HepG2 (cell line): ENCODE data around the gene CTIF. TPM values are rescaled to one million over a fixed set of nuclear protein-coding genes. Genes with fewer than 3 reads are reported as not detected.

Experiments
- ATAC-seq: fragments of 200-7000 bp; cut with Tn5 transposase; 3 replicates; pipeline ENCODE4 v1.9.1; 2020; ENCODE audit warnings: mild to moderate bottlenecking, moderate library complexity
- BruUV-seq: library from RNA; stranded (reverse); fragments of 400-500 nt; replicated peaks from 2 replicates; lab custom pipeline; 2021; lab: Mats Ljungman, UMichigan
- CTCF ChIA-PET: fragments of 300-600 bp; formaldehyde crosslinking; extraction: SDS; loops from one replicate; lab custom pipeline; 2021; ENCODE audit warnings: low total read pairs, inconsistent platforms, low intra/inter-chr PET ratio; lab: Yijun Ruan, JAX
- POLR2A ChIA-PET: fragments of 350-600 bp; sonication (Branson Sonifier 250); formaldehyde crosslinking; loops from one replicate; lab custom pipeline; 2020; ENCODE audit warnings: antibody characterized with exemption, inconsistent platforms; lab: Yijun Ruan, JAX
- DNase-seq: peaks from one replicate; pipeline ENCODE4 v3.0.0-alpha.2; 2015; ENCODE audit warnings: low spot score
- FAIRE-seq: peaks from 3 replicates; lab custom pipeline; 2011; peaks lifted over from hg19 to GRCh38; lab: Jason Lieb, UNC
- H2AFZ ChIP-seq: one replicate; pipeline ENCODE4 v1.6.1; 2011; ENCODE audit warnings: low read length, inconsistent platforms
- H3K27ac ChIP-seq: fragments of 300-600 bp; 3 replicates; pipeline ENCODE4 v1.8.0; 2011; ENCODE audit warnings: mixed run types, mild to moderate bottlenecking, mixed read lengths, low read length, inconsistent platforms; ENCODE audit not compliant: insufficient read depth; ENCODE audit errors: extremely low read length
- H3K27me3 ChIP-seq, 2 experiments: fragments of 200-600 bp in 1 of 2; 2 replicates in 1 of 2; 3 replicates in 1 of 2; pipeline versions ENCODE4 v1.6.0 to v1.8.0; 2011; ENCODE audit warnings: low read length in 2 of 2, mild to moderate bottlenecking in 2 of 2, moderate library complexity in 2 of 2, inconsistent platforms in 1 of 2; ENCODE audit not compliant: insufficient read depth in 2 of 2, control insufficient read depth in 1 of 2
- H3K36me3 ChIP-seq, 2 experiments: fragments of 200-600 bp in 1 of 2; replicated peaks in 1 of 2; 2 replicates in 1 of 2; 3 replicates in 1 of 2; pipeline versions ENCODE4 v1.5.1 to v1.8.0; 2011; ENCODE audit warnings: low read length in 2 of 2, inconsistent platforms in 1 of 2; ENCODE audit not compliant: insufficient read depth in 2 of 2, control insufficient read depth in 1 of 2
- H3K4me1 ChIP-seq: 2 replicates; pipeline ENCODE4 v1.5.1; 2012; ENCODE audit warnings: low read length, inconsistent platforms; ENCODE audit not compliant: insufficient read depth
- H3K4me2 ChIP-seq: 2 replicates; pipeline ENCODE4 v1.6.0; 2011; ENCODE audit warnings: low read depth, low read length, inconsistent platforms
- H3K4me3 ChIP-seq, 3 experiments: fragments of 200-600 bp in 1 of 3; sonication (generic), shearing (Covaris generic) in 1 of 3; replicated peaks in 1 of 3; 2 replicates each; pipeline ENCODE4 v1.5.1; 2011 to 2016; ENCODE audit warnings: low read length in 3 of 3, inconsistent platforms in 2 of 3, low read depth in 2 of 3, mild to moderate bottlenecking in 2 of 3, control low read depth in 1 of 3, mixed read lengths in 1 of 3; ENCODE audit not compliant: insufficient read depth in 1 of 3
- H3K79me2 ChIP-seq: one replicate; pipeline ENCODE4 v1.6.1; 2011; ENCODE audit warnings: low read length, inconsistent platforms; ENCODE audit not compliant: insufficient read depth
- H3K9ac ChIP-seq: 2 replicates; pipeline ENCODE4 v1.6.0; 2011; ENCODE audit warnings: mild to moderate bottlenecking, low read depth, low read length, inconsistent platforms; ENCODE audit not compliant: insufficient read depth
- H3K9me3 ChIP-seq: 2 replicates; pipeline ENCODE4 v1.5.1; 2012; ENCODE audit warnings: mild to moderate bottlenecking, low read length
- H4K20me1 ChIP-seq: 2 replicates; pipeline ENCODE4 v1.6.0; 2011; ENCODE audit warnings: inconsistent platforms, mild to moderate bottlenecking, low read length, moderate library complexity; ENCODE audit not compliant: insufficient read depth
- ESRRA ChIP-seq: sonication (generic); formaldehyde crosslinking; IDR thresholded peaks from 2 replicates; pipeline ENCODE4 v1.5.1; 2020; ENCODE audit warnings: mild to moderate bottlenecking, low read depth, missing genetic modification reagents
- HDAC2 ChIP-seq: sonication (generic); formaldehyde crosslinking; IDR thresholded peaks from 2 replicates; pipeline ENCODE4 v1.4.0; 2020; ENCODE audit warnings: missing genetic modification reagents
- HOXA3 ChIP-seq: sonication (generic); formaldehyde crosslinking; IDR thresholded peaks from 2 replicates; pipeline ENCODE4 v1.5.0; 2020; ENCODE audit warnings: missing genetic modification reagents
- SNAPC4 ChIP-seq: sonication (generic); formaldehyde crosslinking; IDR thresholded peaks from 2 replicates; pipeline ENCODE4 v1.4.0; 2020; ENCODE audit warnings: mild to moderate bottlenecking, missing genetic modification reagents
- ZBTB37 ChIP-seq: sonication (generic); formaldehyde crosslinking; IDR thresholded peaks from 2 replicates; pipeline ENCODE4 v1.4.0; 2020; ENCODE audit warnings: mild to moderate bottlenecking, missing genetic modification reagents
- ZNF280D ChIP-seq: sonication (generic); formaldehyde crosslinking; IDR thresholded peaks from 2 replicates; pipeline ENCODE4 v1.5.1; 2020; ENCODE audit warnings: mild to moderate bottlenecking, missing genetic modification reagents
- ZNF382 ChIP-seq: sonication (generic); formaldehyde crosslinking; IDR thresholded peaks from 2 replicates; pipeline ENCODE4 v1.5.0; 2020; ENCODE audit warnings: missing genetic modification reagents, mild to moderate bottlenecking, borderline replicate concordance
- ZNF724P ChIP-seq: sonication (generic); formaldehyde crosslinking; IDR thresholded peaks from 2 replicates; pipeline ENCODE4 v1.8.0; 2022; ENCODE audit warnings: missing genetic modification reagents, borderline replicate concordance
- ZNF740 ChIP-seq: sonication (generic); formaldehyde crosslinking; IDR thresholded peaks from 2 replicates; pipeline ENCODE4 v1.4.0; 2020; ENCODE audit warnings: missing genetic modification reagents
- WGBS: methylation state at CpG from one replicate; pipeline ENCODE4 v1.1.6; 2017; ENCODE audit warnings: low lambda C conversion rate; 5-methylcytosine and 5-hydroxymethylcytosine counted together
- in situ Hi-C: cut with HindIII; loops from 2 replicates; pipeline ENCODE4 v1.10.0; 2017; ENCODE audit warnings: low pct_unique_long_range_greater_than_20kb; ENCODE audit not compliant: extremely low pct_ligation_motif_present
- intact Hi-C: fragments of 100-400 bp; cut with micrococcal nuclease; formaldehyde crosslinking; loops from one replicate; pipeline ENCODE4 v1.10.0; 2022; ENCODE audit not compliant: unreplicated experiment
- polyA plus RNA-seq, 8 experiments: library from polyadenylated mRNA; depleted of rRNA in 3 of 8; stranded (reverse) in 7 of 8; unstranded in 1 of 8; fragments of >200 nt; fragmentation: Illumina TruSeq in 4 of 8; extraction: Trizol in 4 of 8; gene quantifications; 2 replicates each; pipeline versions ENCODE4 v1.2.1 to v1.2.3, GENCODE V29; 2011 to 2016; ENCODE audit warnings: low read depth in 4 of 8, missing spikeins in 1 of 8, mixed read lengths in 1 of 8; ENCODE audit not compliant: insufficient read depth in 1 of 8
- total RNA-seq, 5 experiments: library from RNA; depleted of rRNA; stranded (reverse); fragments of >200 nt; fragmentation: Illumina TruSeq; extraction: Trizol; gene quantifications; 2 replicates each; pipeline ENCODE4 v1.2.3, GENCODE V29; 2016; ENCODE audit warnings: low read depth in 1 of 5

Gene CTIF
- total and polyA plus RNA-seq, 2 of the 13 experiments (the other 11 are each of a cell fraction or from before 2014, with no cell fraction given): 18.2 to 28.0 TPM

- no peak for TF ChIP-seq ZNF740 (CRISPR knock-in tag)
- no peak for TF ChIP-seq ZNF382
These were observed 72.4 kb downstream of the CTIF start (continued) for GRCh38 chr18:48611203-48611602.

- Histone ChIP-seq H3K4me3 (no peak overlapping the region), H3K4me2 (no peak overlapping the region; the same call in 1 of the 2 replicates), H3K27me3 (no peaks in the 10 kb centered on the region), H4K20me1 (peaks cover 4% of the 10 kb centered on the region; the same call in 1 of the 2 replicates), H3K4me1 (peaks cover 35% of the 10 kb centered on the region), H3K9me3 (no peaks in the 10 kb centered on the region), H2AFZ (no peak overlapping the region), H3K79me2 (peaks cover 26% of the 10 kb centered on the region), H3K36me3 (peaks cover 3 to 7% of the 10 kb centered on the region in 2 experiments; a peak in 2 of 5 replicates), H3K27ac (peak overlapping the region; percentile 59), H3K9ac (no peak overlapping the region)
- in situ Hi-C loops: no loop called here
- no TSS peak for BruUV-seq
- POLR2A ChIA-PET: no interaction called here
- ATAC-seq (peak; percentile 51), DNase-seq (peak; percentile 44), FAIRE-seq (peak; percentile 36)
- CTCF ChIA-PET: no interaction called here
- 51% methylated on average over 9 of the region's 10 CpGs for WGBS
- intact Hi-C loops: no loop called here
- TF ChIP-seq ZNF724P (CRISPR knock-in tag): 0 out of 2 replicates have a peak, but pooled peaks have one; percentile 46
- TF ChIP-seq ESRRA (CRISPR knock-in tag): peak; percentile 41; the same call in 1 of the 2 replicates
- TF ChIP-seq ZNF280D (CRISPR knock-in tag): no peak
- TF ChIP-seq SNAPC4 (CRISPR knock-in tag): no peak
- TF ChIP-seq HDAC2: 0 out of 2 replicates have a peak, but pooled peaks have one; percentile 26
- peak; percentile 65 for TF ChIP-seq HOXA3 (CRISPR knock-in tag)
- 0 out of 2 replicates have a peak, but pooled peaks have one; percentile 22 for TF ChIP-seq ZBTB37 (CRISPR knock-in tag)
These were observed 73.1 kb downstream of the CTIF start for GRCh38 chr18:48611785-48612480.
